HG03558 (cell line): ENCODE measurements around the gene PRSS1.
"Not testable (repeated sequence)": the region's sequence is repeated elsewhere in the genome, so short reads cannot be mapped to it uniquely, and the experiment has no call there.

ENCODE experiments used
- ATAC-seq: cut with Tn5 transposase; IDR thresholded peaks from one replicate; pipeline ENCODE4 v1.9.1; 2021; ENCODE audit warnings: moderate number of reproducible peaks; ENCODE audit not compliant: unreplicated experiment; ENCODE audit errors: extremely low read depth

PRSS1 gene

DNA sequence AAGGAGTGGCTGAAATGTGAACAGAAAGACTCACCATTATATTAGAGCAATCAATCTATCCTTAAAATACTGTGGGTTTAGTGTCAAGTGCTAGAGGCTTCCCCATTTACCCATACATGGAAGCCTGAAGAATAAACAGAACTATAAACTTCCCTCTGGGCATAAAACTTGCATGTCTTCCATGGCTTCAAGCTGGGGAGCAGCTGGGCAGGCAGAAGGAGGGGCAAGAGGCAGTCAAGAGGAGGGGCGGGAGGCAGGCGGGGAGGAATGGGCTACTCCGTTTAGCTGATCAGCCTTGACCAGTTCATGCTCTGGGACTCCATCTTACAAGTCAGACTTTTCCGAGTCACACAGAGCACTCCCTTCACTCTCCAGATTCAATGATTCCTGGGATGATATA lies 3.5 kb upstream of the PRSS1 start:
- ATAC-seq: no peak

DNA sequence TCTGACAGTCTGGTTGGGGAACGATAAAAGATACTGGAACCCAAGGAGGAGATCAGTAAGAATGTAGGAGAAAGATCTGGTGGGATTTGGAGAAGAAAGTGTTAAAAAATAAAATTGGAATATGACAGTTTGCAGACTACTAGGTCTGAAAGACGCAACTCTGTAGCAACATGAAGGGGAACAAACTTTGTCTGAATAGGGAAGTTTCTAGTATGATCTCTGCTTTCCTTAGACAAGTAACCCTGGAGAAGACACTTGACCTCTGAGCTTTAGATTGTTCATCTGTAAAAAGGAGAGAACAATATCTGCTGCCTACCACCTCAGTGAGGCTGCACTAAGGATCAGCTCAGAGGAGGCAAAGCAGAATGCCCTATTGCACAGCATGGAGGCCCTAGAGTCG lies 3.0 kb upstream of the PRSS1 start:
- ATAC-seq: no peak

DNA sequence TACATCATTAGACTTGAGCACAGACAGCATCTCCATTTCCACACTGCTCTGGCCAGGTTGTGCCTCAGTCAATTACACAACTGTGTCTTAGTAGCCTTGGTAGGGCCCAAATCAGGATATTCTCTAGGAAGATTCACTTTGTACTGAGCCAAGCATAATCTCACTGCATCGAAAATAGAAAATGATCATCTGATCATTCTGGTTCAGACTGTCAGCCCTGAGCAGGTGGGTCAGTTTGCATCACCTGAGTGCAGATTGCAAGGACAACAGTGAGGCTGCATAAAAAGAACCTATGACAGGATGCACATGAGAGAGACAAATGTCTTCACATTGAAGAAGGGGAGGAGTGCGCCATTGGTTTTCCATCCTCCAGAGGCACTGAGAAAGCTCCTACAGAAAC lies 862 bp upstream of the PRSS1 start:
- not testable (repeated sequence) for ATAC-seq

DNA sequence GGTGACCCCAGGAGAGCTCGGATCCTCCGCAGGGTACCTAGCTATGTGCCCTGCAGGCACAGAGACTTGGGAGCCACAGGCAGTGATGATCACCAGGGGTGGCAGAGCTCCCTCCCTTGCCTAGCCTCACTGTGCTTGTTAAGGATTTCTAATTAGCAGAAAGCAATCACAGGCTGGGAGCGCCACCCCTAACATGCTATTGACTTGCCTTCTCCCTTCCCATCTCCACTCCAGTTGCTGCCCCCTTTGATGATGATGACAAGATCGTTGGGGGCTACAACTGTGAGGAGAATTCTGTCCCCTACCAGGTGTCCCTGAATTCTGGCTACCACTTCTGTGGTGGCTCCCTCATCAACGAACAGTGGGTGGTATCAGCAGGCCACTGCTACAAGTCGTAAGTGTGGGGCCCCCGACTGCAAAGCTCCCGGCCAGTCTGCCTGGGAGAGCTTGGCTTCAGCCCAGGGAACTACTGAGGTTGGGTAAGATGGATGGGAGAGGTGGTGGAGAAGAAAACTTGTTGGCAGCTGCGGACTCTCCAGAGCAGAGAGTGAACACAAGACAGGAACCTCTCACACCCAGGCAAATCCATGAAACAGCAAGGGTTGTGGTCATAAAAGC lies 1.2 kb downstream of the PRSS1 start:
- ATAC-seq: no peak

DNA sequence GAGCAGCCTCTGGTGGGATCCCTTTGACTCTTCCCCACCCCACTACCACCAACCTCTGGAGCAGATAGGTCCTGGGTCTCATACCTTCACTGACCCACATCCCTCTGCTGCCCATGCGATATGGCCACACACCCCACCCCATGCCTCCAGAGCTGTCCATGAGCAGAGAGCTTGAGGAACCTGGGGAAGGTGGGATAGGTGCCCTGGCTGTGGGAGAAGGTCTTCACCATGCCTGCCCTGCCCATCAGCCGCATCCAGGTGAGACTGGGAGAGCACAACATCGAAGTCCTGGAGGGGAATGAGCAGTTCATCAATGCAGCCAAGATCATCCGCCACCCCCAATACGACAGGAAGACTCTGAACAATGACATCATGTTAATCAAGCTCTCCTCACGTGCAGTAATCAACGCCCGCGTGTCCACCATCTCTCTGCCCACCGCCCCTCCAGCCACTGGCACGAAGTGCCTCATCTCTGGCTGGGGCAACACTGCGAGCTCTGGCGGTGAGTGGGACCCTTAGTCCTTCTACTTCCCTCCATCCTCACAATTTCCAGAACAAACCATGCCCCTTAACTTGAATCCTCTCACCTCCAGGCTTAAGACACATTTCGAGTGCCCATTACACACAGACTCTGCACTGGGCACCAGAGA lies 2.4 kb downstream of the PRSS1 start:
- not testable (repeated sequence) for ATAC-seq

DNA sequence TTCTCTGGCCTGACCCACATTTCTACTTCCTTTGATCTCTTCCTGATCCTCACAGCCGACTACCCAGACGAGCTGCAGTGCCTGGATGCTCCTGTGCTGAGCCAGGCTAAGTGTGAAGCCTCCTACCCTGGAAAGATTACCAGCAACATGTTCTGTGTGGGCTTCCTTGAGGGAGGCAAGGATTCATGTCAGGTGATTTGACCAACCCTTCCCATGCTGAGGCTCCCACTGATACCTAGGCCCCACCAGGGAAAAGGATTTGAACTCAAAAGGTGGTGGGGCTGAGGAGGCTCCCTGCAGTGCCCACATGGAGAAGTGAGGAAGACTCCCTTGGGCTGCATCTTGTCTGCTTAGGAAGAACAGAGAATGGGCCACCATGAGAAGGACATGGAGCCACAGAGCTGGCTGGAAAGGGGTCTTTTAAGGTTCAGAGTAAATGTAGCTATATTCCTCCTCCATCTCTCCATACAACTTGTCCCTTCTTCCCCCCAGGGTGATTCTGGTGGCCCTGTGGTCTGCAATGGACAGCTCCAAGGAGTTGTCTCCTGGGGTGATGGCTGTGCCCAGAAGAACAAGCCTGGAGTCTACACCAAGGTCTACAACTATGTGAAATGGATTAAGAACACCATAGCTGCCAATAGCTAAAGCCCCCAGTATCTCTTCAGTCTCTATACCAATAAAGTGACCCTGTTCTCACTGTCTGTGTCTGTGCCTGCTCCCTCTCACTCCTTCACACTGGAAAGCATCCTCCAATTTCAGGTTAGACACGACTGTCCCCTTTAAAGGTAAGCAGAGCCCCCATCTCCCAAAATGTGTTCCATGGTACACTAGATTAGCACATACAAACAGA lies 3.3 kb downstream of the PRSS1 start:
- ATAC-seq: no peak

DNA sequence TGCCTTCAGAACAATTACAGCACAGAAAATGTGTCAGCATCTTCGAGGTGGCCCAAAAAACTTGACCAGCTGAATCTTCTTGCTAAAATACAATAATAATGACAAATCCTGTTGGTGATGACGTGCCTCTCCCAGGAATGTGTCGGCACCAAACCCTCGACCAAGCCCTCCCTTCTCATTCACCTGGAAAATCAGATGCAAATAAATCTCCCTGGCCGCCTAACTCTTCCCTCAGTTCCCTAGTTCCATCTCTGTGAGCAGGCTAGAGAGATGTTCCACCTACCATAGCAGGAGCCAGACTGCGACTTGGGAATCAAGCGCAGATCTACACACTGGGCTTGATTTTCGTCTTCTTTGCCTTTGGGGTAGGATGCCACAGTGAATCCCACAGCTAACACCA lies 4.1 kb downstream of the PRSS1 start:
- no peak for ATAC-seq

DNA sequence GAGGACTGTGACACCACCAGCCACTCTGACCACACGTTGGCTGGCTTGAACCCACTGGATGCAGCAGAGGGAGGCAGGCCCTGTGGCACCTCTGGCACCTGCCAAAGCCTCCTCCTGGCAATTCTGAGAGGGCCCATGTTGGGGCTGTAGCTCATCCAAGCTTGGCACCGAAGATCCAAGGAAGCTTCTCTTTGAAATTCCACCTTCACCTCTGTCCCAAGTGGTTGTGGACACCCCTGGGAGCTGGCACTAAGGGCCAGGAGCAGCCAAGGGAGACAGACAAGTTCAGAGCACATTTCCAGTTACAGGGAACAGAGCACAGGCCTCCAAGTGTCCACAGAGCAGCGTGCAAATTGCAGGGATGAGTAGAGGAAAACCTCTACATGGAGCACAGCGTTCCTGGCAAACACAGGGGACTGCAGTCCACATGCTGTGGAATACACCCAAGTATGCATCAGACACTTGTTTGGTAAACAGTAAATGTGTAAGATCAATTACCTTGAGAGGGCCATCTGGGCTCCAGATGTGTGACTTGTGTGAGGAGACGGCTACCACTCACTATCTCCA lies 4.7 kb downstream of the PRSS1 start:
- not testable (repeated sequence) for ATAC-seq

DNA sequence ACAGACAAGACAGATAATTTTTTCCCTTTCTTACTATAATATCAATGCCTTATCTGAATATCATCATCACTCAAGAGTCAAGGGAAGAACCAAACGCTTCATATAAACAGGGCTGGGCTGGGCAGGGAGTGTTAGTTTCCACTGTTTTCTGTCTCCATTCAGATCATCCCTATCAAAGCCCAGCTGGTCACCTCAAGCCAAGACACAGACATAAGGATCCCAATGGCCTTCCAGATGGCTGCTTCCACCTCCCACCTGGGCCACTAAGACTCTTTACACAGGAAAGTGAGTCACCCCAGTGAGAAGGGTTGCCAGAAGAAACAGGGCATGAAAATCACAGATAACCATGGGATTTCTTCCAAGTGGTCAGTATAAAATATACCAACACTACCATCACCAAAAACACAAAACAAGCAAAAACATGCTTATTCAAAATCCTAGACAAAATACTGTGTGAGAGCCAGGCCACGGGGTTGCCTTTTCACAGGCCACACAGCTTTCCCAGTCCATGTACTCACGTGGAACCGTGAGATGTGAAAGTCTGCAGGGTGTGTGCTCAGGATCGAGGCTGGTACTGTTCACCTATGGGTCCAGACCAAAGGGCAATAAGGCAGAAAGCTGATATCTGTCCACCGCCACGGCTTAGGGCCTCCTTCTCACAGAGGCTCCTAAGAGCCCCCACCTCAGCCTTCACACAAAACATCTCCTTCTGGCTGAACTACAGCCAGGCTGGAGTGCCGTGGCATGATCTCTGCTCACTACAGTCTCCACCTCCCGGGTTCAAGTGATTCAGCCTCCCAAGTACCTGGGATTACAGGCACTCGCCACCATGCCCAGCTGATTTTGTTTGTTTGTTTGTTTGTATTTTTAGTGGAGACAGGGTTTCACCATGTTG lies 5.7 kb downstream of the PRSS1 start:
- no peak for ATAC-seq

DNA sequence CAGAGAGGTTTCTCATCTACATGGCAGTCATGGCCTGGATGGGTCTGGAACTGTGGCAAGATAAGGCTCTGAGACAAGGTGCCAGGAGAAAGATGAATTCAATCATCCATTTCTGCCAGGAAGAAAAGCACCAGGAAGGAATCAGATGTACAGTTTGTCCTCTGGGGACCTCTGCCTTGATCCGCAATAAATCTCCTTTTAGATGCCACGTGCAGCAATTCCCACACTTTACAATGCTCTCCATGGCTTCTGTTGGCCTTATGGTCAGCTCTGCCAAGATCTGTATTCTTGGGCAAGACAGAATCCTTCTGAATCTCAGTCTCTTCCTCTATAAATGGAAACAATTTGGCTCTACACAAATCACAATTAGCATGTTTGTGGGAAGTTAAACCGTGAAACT lies 9.0 kb downstream of the PRSS1 start:
- ATAC-seq: not testable (repeated sequence)

DNA sequence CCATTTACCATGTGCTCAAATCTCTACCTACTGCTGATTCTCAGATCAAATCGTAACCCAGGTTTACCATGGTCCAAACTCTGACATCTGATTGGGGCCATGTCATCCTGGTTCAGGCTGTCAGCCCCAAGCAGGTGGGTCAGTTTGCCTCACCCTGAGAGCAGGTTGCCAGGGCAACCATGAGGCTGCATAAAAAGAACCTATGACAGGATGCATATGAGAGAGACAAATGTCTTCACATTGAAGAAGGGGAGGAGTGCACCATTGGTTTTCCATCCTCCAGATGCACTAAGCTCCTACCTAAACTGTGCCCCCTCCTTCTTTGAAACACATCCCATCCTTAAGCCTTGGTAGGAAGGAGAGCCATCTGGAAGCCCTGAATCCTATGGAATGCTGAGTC lies 10.2 kb downstream of the PRSS1 start:
- ATAC-seq: no peak

DNA sequence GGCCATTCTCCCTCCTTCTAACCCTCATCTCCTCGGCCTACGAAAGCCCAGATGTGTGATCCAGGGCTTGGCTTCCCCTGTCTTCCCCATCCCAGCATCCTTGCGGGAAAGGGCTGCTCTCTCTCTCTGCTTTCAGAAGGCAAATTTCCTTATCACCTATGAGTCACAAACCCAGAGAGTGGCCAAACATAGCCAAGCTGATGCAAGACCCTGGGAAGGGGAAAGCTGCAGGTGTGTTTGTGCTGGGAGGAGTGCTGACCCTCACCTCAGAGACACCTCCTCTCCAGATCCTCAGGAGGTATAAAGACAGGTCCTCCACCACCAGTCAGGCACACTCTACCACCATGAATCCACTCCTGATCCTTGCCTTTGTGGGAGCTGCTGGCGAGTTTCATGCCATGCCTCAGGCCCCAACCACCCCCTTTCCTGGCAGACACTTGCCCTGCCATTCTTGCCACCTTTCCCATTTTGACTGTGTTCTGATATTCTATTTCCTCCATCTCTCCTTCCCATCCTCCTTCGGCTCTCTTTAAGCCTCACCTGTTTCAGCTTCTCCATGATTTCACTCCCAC lies 10.9 kb downstream of the PRSS1 start:
- ATAC-seq: no peak

DNA sequence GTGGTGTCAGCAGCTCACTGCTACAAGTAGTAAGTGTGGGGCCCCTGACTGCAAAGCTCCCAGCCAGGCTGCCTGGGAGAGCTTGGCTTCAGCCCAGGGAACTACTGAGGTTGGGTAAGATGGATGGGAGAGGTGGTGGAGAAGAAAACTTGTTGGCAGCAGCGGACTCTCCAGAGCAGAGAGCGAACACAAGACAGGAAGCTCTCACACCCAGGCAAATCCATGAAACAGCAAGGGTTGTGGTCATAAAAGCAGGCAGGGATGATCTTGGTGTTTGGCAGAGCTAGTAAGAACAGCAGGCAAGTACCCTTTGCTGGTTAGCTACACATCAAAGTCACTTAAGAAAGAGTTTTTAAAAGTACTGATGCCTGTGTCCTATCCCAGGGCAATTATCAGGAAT lies 12.3 kb downstream of the PRSS1 start:
- ATAC-seq: not testable (repeated sequence)

DNA sequence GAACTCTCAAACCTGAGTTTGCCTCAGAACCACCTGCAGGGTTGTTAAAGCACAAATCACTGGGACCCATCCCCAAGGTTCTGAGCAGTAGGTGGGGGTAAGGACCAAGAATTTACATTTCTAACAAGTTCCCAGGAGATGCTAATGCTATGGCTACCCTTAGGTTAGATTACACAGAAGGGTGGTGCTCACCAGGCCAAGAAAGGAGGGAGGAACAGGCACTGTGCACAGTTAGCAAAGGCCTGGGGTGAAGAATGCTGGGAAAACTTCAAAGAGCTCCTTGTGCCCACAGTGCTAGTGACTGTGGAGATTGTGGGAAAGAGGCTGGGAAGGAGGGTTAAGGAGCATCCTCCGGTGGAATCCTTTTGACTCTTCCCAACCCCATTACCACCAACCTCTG lies 12.8 kb downstream of the PRSS1 start:
- ATAC-seq: no peak

DNA sequence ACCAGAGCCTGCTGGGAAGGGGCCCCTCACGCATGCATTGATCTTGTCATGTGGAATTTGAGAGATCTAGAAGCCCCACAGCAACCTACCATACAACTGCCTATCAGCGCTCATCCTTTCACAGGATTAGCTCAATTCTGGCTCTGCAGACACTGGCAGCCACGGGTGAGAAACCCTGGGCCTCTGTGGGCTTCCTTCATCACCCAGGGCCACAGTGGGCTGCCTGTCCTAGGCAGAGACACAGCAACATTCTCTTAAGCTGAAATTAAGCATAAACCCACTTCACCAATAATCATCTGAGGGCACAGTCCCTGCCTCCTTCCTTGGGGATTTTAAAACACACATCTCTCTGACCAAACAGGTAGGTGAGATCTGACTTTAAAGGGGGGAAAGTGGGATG lies 18.2 kb downstream of the PRSS1 start:
- ATAC-seq: no peak

DNA sequence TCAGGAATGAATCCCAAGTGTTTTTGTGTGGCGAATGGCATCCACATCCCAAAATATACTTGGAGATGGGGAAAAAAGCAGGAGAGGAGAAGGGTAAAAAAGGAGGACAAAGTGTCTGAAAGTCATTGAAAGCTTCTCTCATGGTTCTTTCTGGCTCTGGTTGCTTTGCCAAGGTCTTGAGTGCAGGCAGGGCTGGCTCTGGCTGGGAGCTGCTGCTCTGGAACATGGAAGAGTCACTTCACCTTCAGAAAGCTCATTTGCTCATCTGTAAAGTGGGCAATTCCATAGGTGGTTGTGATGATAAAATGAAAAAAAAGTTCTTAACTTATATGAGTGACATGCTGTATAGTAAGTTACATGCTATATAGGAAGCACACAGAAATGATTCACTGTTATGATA lies 18.6 kb downstream of the PRSS1 start:
- no peak for ATAC-seq

DNA sequence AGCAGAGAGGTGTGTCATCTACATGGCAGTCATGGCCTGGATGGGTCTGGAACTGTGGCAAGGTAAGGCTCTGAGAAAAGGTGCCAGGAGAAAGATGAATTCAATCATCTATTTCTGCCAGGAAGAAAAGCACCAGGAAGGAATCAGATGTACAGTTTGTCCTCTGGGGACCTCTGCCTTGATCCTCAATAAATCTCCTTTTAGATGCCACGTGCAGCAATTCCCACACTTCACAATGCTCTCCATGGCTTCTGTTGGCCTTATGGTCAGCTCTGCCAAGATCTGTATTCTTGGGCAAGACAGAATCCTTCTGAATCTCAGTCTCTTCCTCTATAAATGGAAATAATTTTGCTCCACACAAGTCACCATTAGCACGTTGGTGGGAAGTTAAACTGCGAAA lies 19.6 kb downstream of the PRSS1 start:
- ATAC-seq: not testable (repeated sequence)

DNA sequence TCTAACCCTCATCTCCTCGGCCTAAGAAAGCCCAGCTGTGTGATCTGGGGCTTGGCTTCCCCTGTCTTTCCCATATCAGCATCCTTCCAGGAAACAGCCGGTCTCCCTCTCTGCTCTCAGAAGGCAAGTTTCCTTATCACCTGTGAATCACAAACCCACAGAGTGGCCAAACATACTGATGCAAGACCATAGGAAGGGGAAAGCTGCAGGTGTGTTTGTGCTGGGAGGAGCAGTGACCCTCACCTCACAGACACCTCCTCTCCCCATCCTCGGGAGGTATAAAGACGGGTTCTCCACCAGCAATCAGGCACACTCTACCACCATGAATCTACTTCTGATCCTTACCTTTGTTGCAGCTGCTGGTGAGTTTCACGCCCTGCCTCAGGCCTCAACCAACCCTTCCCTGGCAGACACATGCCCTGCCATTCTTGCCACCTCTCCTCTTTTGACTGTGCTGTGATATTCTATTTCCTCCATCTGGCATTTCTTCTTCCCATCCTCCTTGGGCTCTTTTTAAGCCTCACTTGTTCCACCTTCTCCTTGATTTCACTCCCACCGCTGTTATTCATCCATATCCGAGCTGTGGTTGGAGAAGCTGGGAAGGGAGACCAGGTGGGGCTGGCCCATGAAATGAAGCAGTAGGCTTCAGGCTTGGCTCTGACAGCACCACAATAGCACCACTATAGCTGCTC lies 21.5 kb downstream of the PRSS1 start, which contains the start of gene PRSS2:
TSS of gene PRSS2 (plus strand) at position 310 of the 692 bp plus-strand sequence. CDS start at position 323, 13 bp downstream.
- no peak for ATAC-seq

DNA sequence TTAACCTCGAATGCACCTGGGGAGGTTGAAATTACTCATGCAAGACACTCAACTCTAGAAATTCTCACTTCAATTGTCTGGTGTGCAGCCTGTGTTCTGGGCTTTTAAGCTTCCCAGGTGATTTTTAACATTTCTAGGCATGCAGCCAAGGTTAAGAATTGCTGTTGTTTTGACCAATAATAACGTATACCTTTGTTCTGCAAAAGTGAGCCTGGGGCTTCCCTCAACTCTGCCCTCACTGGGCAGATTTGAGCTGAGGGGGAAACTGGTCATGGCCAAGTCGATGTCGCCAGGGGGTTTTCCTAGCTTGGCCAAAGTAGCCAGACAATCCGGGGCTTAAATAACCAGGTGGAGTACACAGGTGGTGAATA lies 22.1 kb downstream of the PRSS1 start:
- ATAC-seq: peak; percentile 59
